HG02571 (cell line): Measurements from ENCODE around the gene COPE.

ENCODE experiments used
- ATAC-seq: cut with Tn5 transposase; IDR thresholded peaks from one replicate; pipeline ENCODE4 v1.9.1; 2021; ENCODE audit warnings: mild to moderate bottlenecking, moderate library complexity; ENCODE audit not compliant: unreplicated experiment

The COPE gene

DNA sequence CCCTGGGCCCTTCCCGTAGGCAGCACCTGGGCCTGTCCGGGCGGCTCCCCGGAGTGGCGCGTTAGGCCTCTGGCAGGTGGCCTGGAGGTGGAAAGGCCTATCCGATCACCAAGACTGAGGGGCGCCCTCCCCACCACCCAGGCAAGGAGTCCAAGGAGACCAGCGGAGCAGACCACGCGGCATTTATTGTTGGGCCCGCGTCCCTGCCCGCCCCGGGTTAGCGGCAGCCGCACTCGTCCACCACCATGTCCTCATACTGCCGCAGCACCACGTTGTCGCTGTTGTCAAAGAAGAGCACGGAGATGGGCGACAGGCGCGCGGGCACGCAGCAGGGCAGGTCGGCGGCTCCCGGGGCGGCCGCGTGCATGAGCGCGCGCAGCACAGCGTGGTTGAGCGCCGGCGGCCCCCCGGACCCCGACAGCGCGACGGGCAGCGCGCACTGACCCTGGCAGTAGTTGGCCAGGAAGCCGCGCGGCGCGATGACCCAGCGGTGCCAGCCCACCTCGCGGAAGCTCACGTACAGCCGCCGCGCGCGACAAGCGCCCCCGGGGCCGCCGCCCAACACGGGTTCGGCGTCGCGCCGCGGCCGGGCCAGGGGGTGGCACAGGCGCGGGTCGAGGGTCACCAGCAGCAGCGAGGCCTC lies 50.7 kb downstream of the COPE start:
- no peak for ATAC-seq

DNA sequence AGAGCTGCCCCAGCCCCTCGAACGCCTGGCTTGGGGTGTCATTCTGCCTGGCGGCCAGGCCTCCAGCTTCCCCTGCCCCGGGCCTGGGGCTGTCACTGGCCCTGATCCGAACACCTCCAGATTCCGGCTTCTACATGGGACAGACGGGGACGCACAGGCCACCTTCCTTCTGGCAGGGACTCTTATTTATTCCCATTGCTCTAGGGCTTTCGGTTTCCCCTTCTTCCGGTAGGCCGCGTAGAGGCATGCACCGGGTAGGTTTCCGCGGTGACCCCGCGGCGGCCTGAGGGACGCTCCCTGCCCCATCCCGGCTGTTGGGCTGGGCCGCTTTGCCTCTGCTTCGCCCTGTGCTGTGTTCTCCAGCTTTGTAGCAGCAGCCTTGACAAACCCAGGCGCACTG lies 51.4 kb downstream of the COPE start:
- ATAC-seq: no peak

DNA sequence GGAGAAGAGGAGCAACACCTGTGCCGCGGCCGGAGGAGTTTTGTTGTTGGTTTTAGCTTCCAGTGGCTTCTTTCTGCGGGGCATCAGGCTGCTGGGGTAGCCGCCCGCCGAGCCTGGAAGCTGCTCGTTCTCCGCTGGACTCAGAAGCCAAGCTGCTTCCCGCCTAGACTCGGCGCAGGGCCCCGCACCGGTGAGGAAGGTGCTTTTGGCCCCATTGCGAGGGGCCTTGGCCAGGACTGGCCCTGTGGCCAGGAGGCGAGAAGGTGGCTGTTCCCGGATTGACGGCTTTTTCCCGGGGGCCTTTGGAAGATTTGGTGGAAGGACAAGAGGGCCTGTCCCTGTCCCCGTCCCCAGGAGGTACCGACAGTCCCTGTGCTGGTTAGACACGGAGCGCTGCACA lies 52.0 kb downstream of the COPE start:
- ATAC-seq: no peak

DNA sequence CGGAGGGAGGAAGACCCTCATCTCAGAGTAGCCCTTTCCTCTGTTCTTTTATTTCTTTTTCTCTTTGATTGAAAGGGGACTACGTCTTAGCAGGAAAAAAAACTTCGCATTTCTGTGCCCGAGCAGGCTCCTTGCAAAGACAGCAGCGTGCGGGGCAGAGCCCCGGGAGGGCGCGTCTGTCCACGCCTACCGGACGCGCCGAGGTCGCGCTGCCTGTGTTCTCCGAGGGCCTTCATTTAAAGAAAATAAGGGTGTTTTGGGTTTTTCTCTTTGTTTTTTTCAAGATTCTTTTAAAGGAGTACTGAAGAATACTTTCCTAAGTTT lies 52.4 kb downstream of the COPE start:
- ATAC-seq: no peak

DNA sequence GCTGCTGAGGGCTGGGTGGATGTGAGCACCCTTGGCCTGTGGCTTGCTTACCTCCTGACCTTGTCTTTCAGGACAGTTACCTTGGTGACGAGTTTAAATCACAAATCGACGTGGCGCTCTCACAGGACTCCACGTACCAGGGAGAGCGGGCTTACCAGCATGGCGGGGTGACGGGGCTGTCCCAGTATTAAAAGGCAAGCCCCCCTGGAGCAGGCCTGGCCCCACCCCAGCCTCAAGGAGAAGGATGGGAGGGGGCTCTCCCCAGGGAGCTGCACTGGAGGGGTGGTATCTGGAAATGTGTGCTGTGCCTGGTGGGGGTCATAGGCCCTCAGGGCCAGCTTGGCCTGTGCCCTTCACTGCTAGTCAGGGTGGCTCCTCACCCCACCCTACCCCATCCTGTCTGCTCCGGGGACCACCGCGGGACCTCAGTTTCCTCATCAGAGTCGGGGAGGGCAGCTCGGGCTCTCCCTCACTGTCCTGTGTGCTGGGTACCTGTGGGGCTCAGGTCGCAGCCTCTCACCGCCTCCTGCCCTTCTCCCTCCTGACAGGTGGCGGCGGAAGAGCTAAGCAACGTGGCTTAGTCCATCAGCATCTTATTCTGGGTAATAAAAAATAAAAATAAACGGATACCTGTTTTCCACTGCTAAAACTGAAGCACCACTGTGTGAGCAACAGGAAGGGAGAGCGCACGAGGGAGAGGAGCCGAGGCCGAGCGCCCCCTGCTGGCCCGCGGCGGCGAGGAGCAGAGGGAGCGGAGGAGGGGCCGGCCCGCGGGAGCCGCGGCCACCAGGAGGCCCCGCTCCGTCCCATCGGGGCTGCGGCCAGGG lies 53.0 kb downstream of the COPE start:
- no peak for ATAC-seq

DNA sequence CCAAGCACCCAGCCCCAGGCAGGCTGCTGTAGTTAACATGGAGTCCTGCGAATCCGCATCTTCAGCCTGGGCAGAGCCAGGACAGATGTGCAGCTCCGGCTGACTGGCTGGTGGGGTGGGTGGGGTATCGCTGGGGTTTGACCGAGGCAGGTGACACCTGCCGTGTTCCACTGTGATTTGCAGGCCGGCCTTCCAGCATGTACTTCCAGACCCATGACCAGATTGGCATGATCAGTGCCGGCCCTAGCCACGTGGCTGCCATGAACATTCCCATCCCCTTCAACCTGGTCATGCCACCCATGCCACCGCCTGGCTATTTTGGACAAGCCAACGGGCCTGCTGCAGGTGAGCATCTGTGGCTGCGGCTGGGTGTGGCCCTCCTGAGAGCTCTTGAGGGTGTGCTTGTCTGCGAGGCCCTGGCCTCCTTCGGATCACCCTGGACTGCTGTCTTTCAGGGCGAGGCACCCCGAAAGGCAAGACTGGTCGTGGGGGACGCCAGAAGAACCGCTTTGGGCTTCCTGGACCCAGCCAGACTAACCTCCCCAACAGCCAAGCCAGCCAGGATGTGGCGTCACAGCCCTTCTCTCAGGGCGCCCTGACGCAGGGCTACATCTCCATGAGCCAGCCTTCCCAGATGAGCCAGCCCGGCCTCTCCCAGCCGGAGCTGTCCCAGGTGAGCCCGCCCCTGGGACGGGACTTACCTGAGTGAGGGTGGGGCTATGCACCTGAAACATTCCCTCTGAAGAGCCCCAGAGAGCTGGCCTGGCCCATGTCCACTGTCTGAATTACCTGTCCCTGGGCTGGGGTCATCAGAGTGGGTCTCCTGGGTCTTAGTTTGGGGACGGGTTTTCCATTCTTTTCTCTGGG lies 53.8 kb downstream of the COPE start:
- ATAC-seq: no peak

DNA sequence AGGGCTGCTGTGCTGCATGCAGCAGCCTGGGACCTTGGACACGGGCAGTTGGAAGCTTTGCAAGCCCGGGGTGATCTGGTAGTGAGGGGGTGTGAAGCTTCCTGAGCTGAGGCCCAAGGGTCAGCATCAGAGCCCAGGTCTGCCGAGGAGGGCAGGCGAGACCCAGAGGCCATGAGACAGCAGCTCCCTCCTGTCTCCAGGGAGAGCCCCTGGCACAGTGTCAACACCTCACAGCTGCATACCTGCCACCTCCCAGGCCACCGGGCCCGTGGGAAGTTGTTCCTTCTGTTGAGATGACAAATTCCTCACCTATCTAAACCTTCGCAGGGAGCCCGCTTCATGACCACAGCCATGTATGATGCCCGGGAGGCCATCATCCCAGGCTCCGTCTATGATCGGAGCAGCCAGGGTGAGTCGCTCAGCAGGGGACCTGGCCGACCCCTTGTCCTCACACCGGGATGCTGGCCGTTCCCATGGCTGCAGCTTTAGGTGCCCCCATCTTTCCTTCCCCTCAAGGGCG lies 55.3 kb downstream of the COPE start:
- ATAC-seq: no peak

DNA sequence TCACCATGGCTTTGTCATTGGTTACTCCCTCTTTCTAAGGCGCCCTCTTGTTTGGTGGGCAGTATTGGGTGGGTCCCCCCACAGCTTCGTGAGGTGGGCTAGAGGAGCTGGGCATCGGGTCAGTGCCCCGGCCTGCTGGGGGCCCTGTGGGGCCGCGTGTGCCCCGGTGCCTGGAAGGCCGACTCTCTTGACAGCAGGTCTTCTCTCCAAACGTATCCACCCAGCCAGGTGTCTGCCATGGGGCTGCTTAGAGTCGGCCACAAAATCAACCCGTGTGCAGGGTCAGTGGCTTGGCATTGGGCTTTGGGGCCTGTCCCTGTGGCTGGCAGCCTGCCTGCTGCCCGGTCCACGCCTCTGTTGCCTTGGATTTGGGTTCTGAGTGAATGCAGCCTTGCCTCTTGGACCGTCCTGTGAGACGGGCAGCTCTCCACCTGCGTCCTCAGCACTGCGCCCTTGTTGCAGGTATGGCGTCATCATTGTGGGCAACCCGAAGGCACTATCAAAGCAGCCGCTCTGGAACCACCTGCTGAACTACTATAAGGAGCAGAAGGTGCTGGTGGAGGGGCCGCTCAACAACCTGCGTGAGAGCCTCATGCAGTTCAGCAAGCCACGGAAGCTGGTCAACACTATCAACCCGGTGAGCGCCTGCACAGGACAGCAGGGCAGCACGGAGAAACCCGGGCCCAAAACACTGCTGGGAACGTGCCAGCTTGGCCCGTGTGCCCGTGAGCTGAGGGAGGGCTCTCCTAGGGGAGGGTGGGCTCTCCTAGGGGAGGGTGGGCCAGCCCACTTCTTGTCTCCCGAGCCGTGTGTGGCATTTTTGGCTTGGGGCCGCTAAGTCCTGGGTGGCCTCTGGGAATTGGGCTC lies 56.0 kb downstream of the COPE start:
- no peak for ATAC-seq

DNA sequence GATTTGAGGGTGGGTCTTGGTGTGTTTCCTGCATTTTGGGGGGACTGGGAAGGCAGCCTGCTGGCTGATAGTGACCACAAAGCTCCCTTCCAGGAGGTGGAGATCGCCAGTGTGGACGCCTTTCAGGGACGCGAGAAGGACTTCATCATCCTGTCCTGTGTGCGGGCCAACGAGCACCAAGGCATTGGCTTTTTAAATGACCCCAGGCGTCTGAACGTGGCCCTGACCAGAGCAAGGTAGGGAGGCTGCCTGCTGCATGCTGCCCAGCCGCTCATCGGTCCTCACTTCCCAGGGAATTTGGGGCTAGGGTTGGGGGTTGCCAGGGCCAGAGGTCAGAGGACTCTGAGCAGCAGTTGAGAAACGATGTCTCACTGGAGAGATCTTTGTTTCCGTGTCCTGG lies 57.3 kb downstream of the COPE start:
- no peak for ATAC-seq

DNA sequence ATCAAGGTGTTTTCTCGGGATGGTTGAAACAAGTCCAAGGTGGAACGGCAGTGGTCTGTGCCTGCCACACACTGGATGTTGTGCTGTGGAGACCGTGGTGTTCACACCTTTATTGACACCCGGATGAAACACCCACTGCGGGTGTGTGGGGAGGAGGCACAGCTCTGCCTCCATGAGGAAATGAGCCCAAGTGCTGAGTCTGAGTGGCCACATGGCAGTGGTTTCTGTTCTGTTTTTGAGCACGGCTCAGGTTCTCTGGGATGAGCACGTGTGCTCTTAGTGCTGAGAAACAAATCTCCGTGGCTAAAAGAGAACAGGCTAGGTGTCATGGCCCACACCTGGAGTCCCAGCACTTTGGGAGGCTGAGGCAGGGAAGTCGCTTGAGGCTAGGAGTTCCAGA lies 58.0 kb downstream of the COPE start:
- ATAC-seq: no peak

DNA sequence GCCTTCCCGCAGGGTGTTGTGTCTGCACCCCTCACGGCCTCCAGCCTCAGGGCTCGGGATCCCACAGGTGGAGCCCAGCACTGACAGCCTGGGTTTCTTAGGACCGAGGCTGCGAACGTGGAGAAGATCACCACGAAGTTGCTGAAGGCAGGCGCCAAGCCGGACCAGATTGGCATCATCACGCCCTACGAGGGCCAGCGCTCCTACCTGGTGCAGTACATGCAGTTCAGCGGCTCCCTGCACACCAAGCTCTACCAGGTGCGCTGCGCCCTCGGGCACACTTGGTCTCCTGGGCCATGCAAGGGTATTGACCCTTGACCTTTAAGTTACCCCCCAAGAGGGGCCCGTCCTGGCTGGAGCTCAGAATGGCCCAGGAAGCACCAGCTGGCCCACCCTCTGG lies 58.5 kb downstream of the COPE start:
- no peak for ATAC-seq

DNA sequence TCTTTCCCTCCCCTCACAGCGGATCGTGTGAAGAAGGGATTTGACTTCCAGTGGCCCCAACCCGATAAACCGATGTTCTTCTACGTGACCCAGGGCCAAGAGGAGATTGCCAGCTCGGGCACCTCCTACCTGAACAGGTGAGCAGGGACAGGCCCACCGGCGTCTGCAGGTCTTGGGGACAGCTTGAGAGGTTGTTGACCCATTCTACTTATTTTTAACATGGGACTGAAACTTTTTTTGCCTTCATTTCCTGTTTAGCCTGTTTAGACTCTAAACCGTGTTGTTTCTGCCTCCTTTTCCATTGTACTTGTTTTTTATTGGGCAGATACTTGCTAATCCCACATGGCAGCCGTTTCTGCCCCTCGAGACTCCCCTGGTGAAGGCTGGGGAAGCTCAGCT lies 58.9 kb downstream of the COPE start:
- ATAC-seq: no peak

DNA sequence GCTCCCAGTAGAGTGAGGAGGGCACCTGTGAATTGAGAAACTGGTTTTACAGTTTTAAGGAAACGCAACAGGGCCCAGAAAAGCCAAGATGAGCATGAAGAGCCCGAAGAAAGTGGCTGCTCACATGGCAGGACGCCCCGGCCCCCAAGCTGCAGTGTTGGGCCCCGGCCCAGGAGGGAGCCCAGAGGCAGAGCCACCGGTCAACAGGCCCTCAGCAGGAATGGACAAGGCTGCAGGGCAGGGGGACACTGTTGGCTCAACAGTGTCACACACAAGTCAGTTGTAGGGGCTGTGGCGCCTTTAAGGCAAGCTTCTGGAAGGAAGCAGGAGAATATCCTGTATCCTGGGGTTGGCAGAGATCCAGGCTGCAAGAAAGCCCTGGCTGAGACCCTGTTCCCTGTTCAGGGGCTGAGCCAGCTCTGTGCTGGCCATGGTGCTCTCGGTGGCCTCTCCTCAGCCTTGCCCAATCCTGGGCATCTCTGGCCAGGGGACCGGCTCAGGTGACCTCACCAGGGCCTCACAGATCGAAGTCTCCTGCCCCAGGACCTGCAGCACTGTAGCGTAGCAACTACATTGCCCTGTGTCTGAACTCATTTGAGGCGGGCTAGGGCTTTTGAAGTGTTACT lies 59.4 kb downstream of the COPE start:
- no peak for ATAC-seq

DNA sequence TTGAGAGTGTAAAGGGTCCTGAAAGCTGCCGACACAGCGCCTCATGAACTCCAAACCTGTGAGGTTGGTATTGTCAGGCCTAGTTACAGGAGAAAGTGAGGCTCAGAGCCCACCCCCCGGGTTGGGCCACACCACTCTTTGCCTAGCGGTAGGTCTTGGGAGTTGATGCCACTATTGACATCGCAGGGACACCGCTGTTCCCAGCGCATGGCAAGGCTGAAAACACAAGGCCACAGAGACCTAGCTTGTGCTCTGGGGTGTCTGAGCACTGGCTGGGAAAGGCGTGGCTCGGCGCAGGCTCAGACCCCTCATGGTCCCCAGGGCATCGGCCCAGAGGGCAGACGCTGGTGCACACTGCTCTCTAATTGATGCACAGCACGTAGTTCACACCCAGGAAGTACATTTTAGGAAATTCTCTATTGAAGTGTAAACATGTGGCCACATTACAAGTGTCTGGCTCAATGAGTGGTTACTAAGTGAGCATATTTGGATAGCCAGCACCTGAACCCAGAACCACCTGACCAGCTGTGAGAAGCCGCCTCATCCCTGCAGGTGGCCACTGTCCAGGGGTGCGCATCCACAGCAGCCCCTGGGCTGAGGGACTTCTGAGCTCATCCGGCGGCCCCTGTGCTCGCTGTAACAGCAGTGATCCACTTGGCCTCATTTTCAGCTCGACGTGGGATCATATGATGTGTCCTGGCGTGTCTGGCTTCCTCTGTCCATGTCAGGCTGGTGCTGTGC lies 60.1 kb downstream of the COPE start:
- ATAC-seq: no peak

DNA sequence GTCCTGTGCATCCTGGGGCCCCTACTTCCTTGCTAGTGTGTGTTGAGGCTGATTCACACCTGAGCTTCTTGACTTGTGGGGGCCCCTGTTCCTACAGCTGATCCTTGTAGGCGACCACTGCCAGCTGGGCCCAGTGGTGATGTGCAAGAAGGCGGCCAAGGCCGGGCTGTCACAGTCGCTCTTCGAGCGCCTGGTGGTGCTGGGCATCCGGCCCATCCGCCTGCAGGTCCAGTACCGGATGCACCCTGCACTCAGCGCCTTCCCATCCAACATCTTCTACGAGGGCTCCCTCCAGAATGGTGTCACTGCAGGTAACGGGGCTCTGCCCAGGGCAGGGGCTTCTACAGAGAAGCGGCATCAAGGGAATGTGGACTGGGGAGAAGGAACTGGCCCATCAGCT lies 62.0 kb downstream of the COPE start:
- ATAC-seq: no peak

DNA sequence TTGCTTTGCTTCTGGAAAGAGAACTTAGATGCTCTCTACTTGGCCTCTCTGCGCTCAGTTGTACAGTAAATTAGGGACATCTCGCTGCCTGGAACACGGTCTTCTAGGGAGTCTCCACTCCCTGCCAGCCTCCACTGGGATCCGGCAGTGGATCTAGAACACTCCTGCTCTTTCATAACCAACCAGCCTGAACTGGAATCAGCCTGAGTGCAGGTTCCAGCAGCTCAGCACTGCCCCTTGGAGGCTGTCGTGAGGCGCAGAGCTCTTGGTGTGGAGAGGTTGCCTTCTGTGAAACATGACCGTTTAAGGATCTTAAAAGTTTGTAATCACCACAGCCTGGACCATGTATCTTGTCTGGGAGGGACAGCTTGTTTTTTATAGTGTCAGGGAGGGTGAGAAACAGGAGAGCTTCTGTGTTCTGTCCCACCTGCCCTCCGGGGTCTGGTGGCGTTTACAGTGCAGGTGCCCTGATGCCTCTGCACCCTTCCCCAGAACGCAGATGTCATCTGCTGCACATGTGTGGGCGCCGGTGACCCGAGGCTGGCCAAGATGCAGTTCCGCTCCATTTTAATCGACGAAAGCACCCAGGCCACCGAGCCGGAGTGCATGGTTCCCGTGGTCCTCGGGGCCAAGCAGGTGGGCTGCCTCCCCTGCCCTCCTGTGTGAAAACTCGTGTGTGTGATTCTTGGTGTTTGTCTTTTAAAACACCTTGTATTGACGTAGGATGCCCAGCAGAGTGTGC lies 62.6 kb downstream of the COPE start:
- ATAC-seq: no peak

DNA sequence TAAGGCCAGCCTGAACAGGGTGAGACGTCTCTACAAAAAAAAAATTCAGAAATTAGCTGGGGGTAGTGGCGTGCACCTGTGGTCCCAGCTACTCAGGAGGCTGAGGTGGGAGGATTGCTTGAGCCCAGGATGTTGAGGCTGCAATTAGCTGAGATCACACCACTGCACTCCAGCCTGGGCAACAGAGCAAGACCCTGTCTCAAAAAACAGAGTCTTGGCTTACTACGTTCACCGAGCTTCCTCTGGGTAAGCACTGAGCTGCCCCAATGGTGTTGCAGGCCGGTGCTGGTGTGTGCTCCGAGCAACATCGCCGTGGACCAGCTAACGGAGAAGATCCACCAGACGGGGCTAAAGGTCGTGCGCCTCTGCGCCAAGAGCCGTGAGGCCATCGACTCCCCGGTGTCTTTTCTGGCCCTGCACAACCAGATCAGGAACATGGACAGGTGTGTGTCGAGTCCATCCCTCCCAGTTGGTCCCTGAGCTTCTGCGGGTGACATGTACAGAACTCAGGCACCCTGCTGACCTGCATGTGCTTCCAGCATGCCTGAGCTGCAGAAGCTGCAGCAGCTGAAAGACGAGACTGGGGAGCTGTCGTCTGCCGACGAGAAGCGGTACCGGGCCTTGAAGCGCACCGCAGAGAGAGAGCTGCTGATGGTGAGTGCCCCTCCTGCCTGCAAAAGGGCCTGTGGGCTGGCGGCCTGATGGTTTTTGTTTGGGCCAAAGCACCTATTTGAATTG lies 63.4 kb downstream of the COPE start:
- ATAC-seq: no peak

DNA sequence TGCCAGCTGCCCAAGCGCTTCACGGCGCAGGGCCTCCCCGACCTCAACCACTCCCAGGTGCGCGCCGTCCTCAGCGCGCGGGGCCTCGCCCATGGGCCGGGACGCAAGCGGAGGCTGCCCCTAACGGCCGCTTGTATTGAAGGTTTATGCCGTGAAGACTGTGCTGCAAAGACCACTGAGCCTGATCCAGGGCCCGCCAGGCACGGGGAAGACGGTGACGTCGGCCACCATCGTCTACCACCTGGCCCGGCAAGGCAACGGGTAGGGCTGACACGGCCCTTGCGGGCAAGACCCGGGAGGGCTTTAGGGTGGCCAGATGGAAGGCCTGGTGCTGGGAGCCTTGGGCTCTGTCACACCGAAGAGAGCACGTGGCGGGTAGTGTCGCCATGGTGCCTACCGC lies 64.2 kb downstream of the COPE start:
- no peak for ATAC-seq
